ENCODE results near the gene ATF7. TPM values are rescaled to one million over a fixed set of nuclear protein-coding genes. Genes with fewer than 3 reads are reported as not detected.

ATF7 gene
- total RNA-seq: 5.8 and 14.3 TPM in 2 replicates

GRCh38 chr12:53625946-53626701 lies at the start of gene ATF7:
Gene ATF7, minus strand, starts transcription at chr12:53626382. Its CDS starts 25,382 bp downstream, at chr12:53601000.

DNA sequence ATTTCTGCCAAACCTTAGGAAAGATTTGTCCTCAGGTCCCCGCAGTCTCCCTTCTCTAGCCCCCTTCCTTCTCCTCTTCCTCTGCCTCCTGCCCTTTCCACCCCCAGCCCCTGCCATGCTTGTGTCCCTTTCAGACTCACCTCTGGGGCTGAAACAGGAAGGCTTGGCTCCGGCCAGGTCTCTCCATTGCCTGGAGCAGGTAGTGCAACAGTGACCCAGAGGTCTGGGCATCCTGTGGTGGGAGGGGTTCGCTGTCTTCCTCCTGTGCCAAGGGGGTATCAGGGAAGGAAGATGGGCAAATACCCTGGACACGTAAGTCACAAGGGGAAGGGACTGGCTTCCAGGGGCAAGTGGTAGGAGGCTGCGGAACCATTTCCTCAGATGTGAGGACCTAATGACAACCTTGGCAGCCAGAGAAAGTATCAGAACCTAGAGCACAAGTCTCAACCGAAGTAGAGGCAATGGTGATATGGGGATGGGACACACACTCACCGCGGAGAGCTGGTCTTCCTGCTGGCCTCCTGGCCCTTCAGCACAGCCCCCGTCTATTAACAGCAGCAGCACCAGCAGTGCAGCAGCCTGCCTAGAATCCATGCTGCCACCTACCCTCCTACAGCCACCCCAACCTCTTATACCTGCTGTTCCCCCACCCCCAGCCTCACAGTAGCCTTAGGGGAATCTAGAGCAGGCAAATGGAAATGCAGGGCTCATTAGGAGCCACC lies 119.1 kb downstream of the ATF7 start, which contains the start of gene NPFF:
Gene NPFF (minus strand): TSS at position 604 of the 722 bp plus-strand sequence. CDS start 10 bp downstream, at position 594.

GRCh38 chr12:53500776-53501614 lies 125.2 kb downstream of the ATF7 start, which contains the start of gene TARBP2:
Gene TARBP2, plus strand, starts transcription at chr12:53501283. Its CDS starts 126 bp downstream, at chr12:53501409.

DNA sequence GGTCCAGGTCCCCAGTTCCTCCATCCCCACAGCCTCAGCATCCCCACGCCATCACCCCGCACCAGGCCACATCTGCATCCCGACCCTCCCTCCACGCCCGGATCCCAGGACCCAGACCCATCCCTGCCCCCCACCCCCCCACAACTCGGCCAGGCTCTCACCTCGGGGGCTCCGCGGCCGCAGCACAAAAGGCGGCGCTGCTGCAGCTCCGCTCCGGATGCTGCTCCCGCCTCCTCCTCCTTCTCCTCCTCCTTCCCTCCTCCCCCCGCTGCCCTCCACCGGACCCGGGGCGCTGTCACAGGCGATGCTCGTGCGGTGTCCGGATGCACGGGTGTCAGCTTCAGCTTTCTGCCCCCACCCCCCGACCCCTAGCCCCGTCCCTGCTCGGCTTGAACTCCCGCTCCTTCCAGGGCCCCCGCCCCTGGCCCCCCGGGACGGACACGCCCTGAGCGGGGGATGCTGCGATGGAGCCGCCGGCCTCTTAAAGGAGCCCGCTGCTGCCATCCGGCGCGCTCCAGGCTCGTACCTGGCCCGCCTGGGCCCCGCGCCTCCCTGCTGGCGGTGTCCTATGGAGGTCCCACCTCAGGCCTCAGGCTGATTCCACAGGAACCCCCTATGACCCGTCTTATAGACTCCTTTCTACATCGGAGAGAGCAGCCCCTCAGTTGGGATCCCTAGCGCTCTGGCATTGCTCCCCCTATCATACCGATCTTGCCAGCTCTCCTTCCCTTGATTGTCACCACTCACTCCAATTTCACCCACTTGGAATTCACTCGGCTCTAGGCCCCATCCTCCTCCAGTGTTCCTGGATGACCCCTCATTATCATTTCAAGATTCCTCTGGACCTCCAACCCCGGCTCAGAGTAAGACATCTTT lies 126.7 kb downstream of the ATF7 start, which contains the start of gene MAP3K12:
Gene MAP3K12 (minus strand): TSS at position 193 of the 876 bp plus-strand sequence. CDS start 12,067 bp downstream, outside the sequence.

Other genes starting within 250 kb of the ATF7 start
- gene SP1, start 246.2 kb downstream of the ATF7 start, total RNA-seq: 20.7 and 32.2 TPM in 2 replicates
- gene AMHR2, start 202.5 kb downstream of the ATF7 start, total RNA-seq: not detected in 2 replicates
- gene PRR13, start 184.6 kb downstream of the ATF7 start, total RNA-seq: 111 and 112 TPM in 2 replicates
- gene PCBP2, start 174.3 kb downstream of the ATF7 start, total RNA-seq: 105 and 155 TPM in 2 replicates
- gene MAP3K12, start 126.9 kb downstream of the ATF7 start, total RNA-seq: 11.1 and 13.4 TPM in 2 replicates
- 46.5 and 52.2 TPM in 2 replicates for gene TARBP2, start 125.1 kb downstream of the ATF7 start, total RNA-seq
- gene NPFF, start 118.9 kb downstream of the ATF7 start, total RNA-seq: not detected in 2 replicates
- 297 and 357 TPM in 2 replicates for gene ATP5MC2, start 49.7 kb upstream of the ATF7 start, total RNA-seq
- 25.1 and 26.4 TPM in 2 replicates for gene CALCOCO1, start 101.1 kb upstream of the ATF7 start, total RNA-seq
- not detected in 2 replicates for gene CISTR, start 125.6 kb upstream of the ATF7 start, total RNA-seq

All from airway epithelial cell (primary cell).